ENCODE data around the gene ENOX2. TPM values are rescaled to one million over a fixed set of nuclear protein-coding genes. Genes with fewer than 3 reads are reported as not detected.
"Not testable (repeated sequence)": the region's sequence is repeated elsewhere in the genome, so short reads cannot be mapped to it uniquely, and the experiment has no call there.

The ENOX2 gene
- polyA plus RNA-seq, 1 experiment: 16.8 TPM

GRCh38 chrX:130714665-130715064 is 188.3 kb downstream of the ENOX2 start:
- ChIA-PET POLR2A (interaction anchor here (0.7 kb wide), 1 partner anchor 9 kb away, joined by 3 read pairs; no protein-coding TSS in a partner anchor), CTCF (no interaction called here)
- Histone ChIP-seq H3K27ac (ENCODE audit: low read depth, low read length) (no peak overlapping the region), H3K9me3 (ENCODE audit: control insufficient read depth, insufficient read depth, low read length) (no peaks in the 10 kb centered on the region), H3K27me3 (ENCODE audit: control insufficient read depth, insufficient read depth, low read length) (no peaks in the 10 kb centered on the region), H3K4me3 (ENCODE audit: low read depth, low read length) (no peak overlapping the region)
- no peak for DNase-seq (ENCODE audit: low read depth, low spot score)
- TF ChIP-seq CTCF (IDR thresholded peaks at IDR 0.05; ENCODE audit: low read depth, low read length): no peak

- no peak overlapping the region for H3K27ac ChIP-seq (ENCODE audit: low read depth, low read length)
- no peaks in the 10 kb centered on the region for H3K27me3 ChIP-seq (ENCODE audit: control insufficient read depth, insufficient read depth, low read length)
- no peaks in the 10 kb centered on the region for H3K9me3 ChIP-seq (ENCODE audit: control insufficient read depth, insufficient read depth, low read length)
- no peak for DNase-seq (ENCODE audit: low read depth, low spot score)
- ChIA-PET POLR2A (no interaction called here), CTCF (no interaction called here)
- H3K4me3 ChIP-seq (ENCODE audit: low read depth, low read length): no peak overlapping the region
- no peak for TF ChIP-seq CTCF (IDR thresholded peaks at IDR 0.05; ENCODE audit: low read depth, low read length)
Measured at GRCh38 chrX:130714135-130714534, 188.9 kb downstream of the ENOX2 start.

GRCh38 chrX:130709178-130709577 is 193.8 kb downstream of the ENOX2 start:
- DNase-seq (ENCODE audit: low read depth, low spot score); H3K4me3 ChIP-seq (ENCODE audit: low read depth, low read length); H3K27me3 ChIP-seq (ENCODE audit: control insufficient read depth, insufficient read depth, low read length); H3K9me3 ChIP-seq (ENCODE audit: control insufficient read depth, insufficient read depth, low read length); H3K27ac ChIP-seq (ENCODE audit: low read depth, low read length); POLR2A ChIA-PET; CTCF ChIA-PET: not testable (repeated sequence)

- Histone ChIP-seq H3K4me3 (ENCODE audit: low read depth, low read length) (no peak overlapping the region), H3K27me3 (ENCODE audit: control insufficient read depth, insufficient read depth, low read length) (no peaks in the 10 kb centered on the region), H3K27ac (ENCODE audit: low read depth, low read length) (no peak overlapping the region), H3K9me3 (ENCODE audit: control insufficient read depth, insufficient read depth, low read length) (no peaks in the 10 kb centered on the region)
- ChIA-PET CTCF (no interaction called here), POLR2A (no interaction called here)
- no peak for DNase-seq (ENCODE audit: low read depth, low spot score)
- no peak for TF ChIP-seq CTCF (IDR thresholded peaks at IDR 0.05; ENCODE audit: low read depth, low read length)
Measured at GRCh38 chrX:130705591-130705990, 197.4 kb downstream of the ENOX2 start.

GRCh38 chrX:130704053-130705038 is 198.7 kb downstream of the ENOX2 start:
- no peak for DNase-seq (ENCODE audit: low read depth, low spot score)
- ChIA-PET CTCF (no interaction called here), POLR2A (no interaction called here)
- Histone ChIP-seq H3K27ac (ENCODE audit: low read depth, low read length) (peak overlapping the region; percentile 55), H3K27me3 (ENCODE audit: control insufficient read depth, insufficient read depth, low read length) (no peaks in the 10 kb centered on the region), H3K9me3 (ENCODE audit: control insufficient read depth, insufficient read depth, low read length) (no peaks in the 10 kb centered on the region), H3K4me3 (ENCODE audit: low read depth, low read length) (no peak overlapping the region)
- no peak for TF ChIP-seq CTCF (IDR thresholded peaks at IDR 0.05; ENCODE audit: low read depth, low read length)

All from AG04450 (cell line).